CD4-positive, alpha-beta T cell treated with Interleukin-4 for 1 hour (primary cell): ENCODE results near the gene ADGRB3.
"Not testable (repeated sequence)": the region's sequence is repeated elsewhere in the genome, so short reads cannot be mapped to it uniquely, and the experiment has no call there.

Source experiments
- DNase-seq, 2 donors: peaks; one replicate each; pipeline ENCODE4 v3.0.0-alpha.2; 2020 to 2022

ADGRB3 gene

DNA sequence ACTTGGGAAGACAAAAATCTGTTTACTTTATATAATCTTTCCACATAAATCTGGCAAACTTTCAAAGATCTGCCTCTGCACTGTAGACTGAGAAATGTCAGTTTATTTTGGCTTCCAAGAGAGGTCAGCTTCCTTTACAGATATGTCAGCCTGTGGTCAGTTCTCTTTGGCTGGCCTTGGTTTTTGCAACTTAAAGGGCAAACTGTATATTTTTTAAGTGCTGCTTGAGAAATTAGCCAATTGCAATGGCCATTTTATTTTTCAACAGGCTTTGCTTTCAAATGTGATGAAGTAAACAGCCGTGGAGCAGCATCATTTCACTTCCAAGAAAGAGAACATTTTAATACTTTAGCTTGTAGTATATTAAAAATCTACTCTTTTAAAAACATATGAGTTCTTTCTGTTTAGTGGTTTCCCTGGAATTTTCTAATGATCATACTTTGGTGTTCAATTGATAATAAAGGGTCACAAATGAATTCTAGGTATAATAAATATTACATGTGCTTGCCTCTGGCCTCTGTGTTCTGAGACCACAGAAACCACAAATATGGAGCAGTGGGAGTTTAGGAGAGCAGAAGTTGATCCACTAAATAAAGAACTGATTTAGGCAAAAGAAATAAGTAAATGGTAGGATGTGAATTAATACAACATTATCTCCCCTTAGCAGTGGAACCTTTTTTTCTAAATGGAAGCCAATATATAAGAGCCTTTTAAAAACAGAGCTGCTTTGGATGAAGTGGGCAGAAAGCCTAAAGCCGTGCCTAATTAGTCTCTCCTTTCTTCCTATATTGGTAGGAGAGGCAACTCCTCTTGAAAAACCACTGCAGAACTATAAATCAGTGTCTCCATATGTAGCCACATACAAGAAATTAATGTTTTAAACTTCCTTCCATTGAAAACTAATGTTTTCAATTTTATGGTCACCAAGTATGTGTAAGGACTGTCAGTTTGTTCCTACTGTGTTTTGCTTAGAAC is 16.2 kb downstream of the ADGRB3 start:
- no peak for DNase-seq

- DNase-seq = no peak
Measured at GRCh38 chr6:68652117-68652536, 17.0 kb downstream of the ADGRB3 start.

DNA sequence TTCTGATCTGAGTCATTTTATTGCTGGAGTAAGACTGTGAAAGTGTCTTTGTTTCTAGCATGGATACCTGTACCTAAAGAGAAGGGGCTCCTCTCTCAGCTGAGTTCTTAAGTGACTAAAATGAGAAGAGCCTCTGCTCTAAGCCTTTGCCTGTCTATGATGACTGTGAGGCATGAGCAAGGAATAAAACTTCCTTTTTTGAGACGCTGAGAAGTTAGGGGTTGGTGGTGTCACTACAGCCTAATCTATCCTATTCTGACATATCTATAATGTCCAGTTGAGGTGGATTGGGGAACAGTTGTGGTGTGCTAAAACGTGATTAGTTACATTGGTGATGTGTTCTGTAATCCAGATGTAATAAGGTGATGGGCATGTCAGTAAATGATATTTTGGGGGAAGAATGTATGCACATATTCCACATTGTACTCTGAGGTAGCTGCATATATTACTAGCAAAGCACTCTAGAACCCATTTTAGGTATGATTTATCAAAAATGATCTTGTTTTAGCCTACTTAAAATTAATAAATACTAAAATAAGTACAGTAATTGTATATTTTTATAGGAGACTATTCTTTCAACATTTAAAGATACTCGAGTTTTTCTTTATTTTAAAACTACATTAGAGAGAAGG is 18.1 kb downstream of the ADGRB3 start:
- DNase-seq = no peak

- DNase-seq = no peak
Measured at GRCh38 chr6:68653706-68654089, 18.6 kb downstream of the ADGRB3 start.

- no peak for DNase-seq
Measured at GRCh38 chr6:68654134-68654533, 19.1 kb downstream of the ADGRB3 start.

GRCh38 chr6:68655028-68655427 is 19.9 kb downstream of the ADGRB3 start:
- no peak for DNase-seq

- DNase-seq = no peak
Measured at GRCh38 chr6:68657374-68658139, 22.5 kb downstream of the ADGRB3 start.

GRCh38 chr6:68658338-68658737 is 23.3 kb downstream of the ADGRB3 start:
- no peak for DNase-seq

DNA sequence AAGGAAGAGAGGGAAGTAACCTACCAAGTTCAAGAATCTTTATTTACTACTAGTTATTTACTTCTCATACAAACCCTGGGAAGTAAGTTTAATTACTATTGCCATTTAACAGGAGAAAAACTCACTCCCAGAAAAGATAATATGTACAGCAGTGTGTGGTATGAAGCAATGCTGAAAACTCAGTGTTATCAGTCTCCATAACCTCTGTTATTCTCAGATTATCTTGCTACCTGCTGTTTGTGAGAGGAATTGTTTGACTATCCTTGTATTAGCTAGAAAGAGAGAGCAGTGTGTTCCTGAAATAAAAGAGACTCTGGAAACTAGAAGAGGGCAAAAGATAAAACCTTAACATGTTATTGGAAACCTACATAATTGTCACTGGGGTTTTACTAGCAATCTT is 38.2 kb downstream of the ADGRB3 start:
- no peak for DNase-seq

GRCh38 chr6:68675548-68675947 is 40.5 kb downstream of the ADGRB3 start:
- DNase-seq = no peak

DNA sequence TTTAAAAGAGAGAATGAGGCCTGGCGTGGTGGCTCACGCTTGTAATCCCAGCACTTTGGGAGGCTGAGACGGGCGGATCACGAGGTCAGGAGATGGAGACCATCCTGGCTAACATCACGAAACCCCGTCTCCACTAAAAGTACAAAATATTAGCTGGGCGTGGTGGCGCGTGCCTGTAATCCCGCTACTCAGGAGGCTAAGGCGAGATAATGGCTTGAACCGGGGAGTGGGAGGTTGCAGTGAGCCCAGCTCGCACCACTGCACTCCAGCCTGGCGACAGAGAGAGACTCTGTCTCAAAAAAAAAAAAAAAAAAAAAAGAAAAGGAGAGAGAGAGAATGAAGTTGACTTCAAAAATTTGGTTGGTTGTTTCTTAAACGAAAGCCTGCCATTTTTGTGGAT is 41.0 kb downstream of the ADGRB3 start:
- DNase-seq = not testable (repeated sequence)

DNA sequence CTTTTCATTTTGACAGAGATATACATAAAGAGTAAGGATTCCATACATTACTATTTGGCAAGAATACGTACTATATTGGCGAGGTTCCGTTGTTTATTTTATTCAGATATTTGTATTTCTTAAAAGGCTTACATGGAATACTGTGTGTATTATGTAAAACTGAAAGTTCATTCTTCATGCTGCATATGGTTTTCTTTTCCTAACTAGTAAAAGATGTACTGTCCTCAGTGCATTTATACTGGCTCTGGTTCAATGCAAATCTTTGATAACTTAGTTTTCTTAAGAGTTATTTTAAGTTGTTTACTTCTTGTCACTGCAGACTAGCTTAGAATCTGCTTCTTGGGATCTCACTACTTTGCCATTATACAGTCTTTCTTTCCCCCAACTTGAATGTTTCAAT is 42.0 kb downstream of the ADGRB3 start:
- no peak for DNase-seq

DNA sequence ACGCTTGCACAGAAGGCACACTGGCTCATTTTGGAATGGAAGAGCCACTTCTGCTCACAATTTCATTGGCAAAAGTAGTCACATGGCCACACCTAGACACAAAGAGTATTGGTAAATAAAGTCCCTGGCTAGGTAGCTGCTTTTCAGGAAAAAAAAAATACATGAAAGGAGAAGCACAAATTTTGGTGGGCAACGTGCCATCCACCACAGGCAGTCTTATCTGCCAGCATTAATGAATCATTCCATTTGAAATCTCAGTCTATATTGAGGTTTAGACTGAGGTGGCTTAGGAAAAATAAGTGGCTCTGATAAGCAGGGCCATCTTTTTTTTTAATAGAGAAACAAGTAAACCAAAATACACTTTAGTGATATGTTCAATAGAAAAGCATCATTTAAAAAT is 44.3 kb downstream of the ADGRB3 start:
- no peak for DNase-seq

- DNase-seq = no peak
Measured at GRCh38 chr6:68680264-68680663, 45.2 kb downstream of the ADGRB3 start.

GRCh38 chr6:68689910-68690309 is 54.8 kb downstream of the ADGRB3 start:
- DNase-seq = no peak

DNA sequence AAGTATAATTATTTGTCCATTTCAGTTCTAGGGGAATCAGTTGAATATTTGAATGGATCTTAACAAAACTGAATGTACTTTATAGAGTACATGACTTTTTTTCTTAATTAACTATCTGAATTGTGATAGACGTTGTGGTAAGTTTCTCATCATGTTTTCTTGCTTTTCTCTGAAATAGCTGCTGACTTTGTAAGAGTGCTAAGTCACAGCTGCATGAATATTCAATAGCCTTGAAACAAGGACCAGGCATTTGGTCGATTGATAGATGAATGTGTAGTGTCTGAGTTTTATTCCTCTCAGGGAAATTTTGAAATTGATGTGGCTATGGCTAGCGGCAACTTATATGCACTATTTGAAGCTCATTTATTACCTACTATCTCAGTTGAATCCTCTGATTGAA is 56.0 kb downstream of the ADGRB3 start:
- no peak for DNase-seq

- no peak for DNase-seq
Measured at GRCh38 chr6:68693271-68693670, 58.2 kb downstream of the ADGRB3 start.

DNA sequence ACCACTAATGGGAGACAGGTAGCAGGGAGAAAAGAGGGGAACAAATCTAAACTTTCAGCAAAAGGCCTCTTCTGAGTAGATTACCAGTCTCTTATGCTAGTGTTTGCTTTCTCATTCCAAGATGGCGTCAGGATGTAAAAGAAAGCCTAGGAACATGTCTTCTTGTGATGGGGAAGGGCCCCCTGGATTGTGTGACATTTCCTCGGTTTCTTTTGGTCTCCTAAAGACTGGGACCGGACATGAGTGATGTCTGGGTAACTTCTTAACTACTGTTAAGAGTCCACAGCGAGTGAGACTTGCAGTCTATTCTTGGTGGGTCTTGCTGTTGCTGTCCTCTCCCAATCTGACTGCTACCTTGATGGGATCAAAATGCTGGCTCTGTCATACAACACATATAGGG is 60.3 kb downstream of the ADGRB3 start:
- no peak for DNase-seq

GRCh38 chr6:68695838-68696237 is 60.8 kb downstream of the ADGRB3 start:
- no peak for DNase-seq

- no peak for DNase-seq
Measured at GRCh38 chr6:68697394-68697793, 62.3 kb downstream of the ADGRB3 start.

- no peak for DNase-seq
Measured at GRCh38 chr6:68701159-68701558, 66.1 kb downstream of the ADGRB3 start.

- no peak for DNase-seq
Measured at GRCh38 chr6:68704485-68704884, 69.4 kb downstream of the ADGRB3 start.

- no peak for DNase-seq
Measured at GRCh38 chr6:68709091-68709490, 74.0 kb downstream of the ADGRB3 start.

GRCh38 chr6:68709882-68710281 is 74.8 kb downstream of the ADGRB3 start:
- DNase-seq = no peak
